Eye (tissue), 1 donor: ENCODE measurements around the gene MYO6.

Source experiments
- DNase-seq: peaks from one replicate; pipeline ENCODE4 v3.0.0-alpha.2; 2015

The MYO6 gene

DNA sequence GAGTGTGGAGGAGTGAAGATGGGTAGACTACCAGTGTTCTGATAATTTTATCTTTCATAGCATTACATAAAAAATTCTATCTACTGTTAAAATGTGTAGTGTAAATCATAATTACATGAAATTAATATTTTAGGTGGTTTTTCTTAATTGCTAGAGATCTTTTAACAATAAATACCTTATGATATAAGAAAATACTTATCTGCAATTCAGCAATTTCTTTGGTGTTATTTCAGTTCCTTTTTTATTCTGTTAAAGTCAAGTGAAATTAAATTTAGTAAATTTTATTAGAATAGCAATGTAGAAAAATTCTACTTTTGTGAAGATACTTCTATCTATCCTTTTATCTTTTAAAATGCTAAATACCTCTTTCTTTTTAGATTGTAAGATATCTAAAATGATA is 219.1 kb downstream of the MYO6 start:
- no peak for DNase-seq
